A673 (cell line): ENCODE results near the gene UNC45B. TPM values are rescaled to one million over a fixed set of nuclear protein-coding genes. Genes with fewer than 3 reads are reported as not detected.
"Not testable (repeated sequence)": the region's sequence is repeated elsewhere in the genome, so short reads cannot be mapped to it uniquely, and the experiment has no call there.

ENCODE experiments used
- BruUV-seq: library from RNA; stranded (reverse); fragments of 400-500 nt; replicated peaks from 2 replicates; lab custom pipeline; 2021; lab: Mats Ljungman, UMichigan
- CTCF ChIA-PET: fragments of 300-600 bp; sonication (Branson Sonifier 250); formaldehyde crosslinking; loops from one replicate; lab custom pipeline; 2022; ENCODE audit warnings: antibody characterized with exemption; lab: Charles Lee
- POLR2A ChIA-PET: fragments of 300-600 bp; sonication (Branson Sonifier 250); formaldehyde crosslinking; loops from one replicate; lab custom pipeline; 2022; ENCODE audit warnings: antibody characterized with exemption; ENCODE audit not compliant: low non-redundant PET; lab: Charles Lee
- DNase-seq: peaks from one replicate; pipeline ENCODE4 v3.0.0-alpha.2; 2015; ENCODE audit warnings: low spot score
- H3K27ac ChIP-seq: fragments of 200-600 bp; sonication (generic); 2 replicates; pipeline ENCODE4 v1.5.1; 2016; ENCODE audit warnings: mixed run types, low read depth, mild to moderate bottlenecking, mixed read lengths, antibody characterized with exemption, low read length; ENCODE audit not compliant: poor library complexity, severe bottlenecking
- H3K27me3 ChIP-seq: fragments of 200-600 bp; sonication (generic); replicated peaks from 2 replicates; pipeline ENCODE4 v1.6.1; 2017; ENCODE audit warnings: mixed run types, low read depth, mild to moderate bottlenecking, mixed read lengths, antibody characterized with exemption, low read length; ENCODE audit not compliant: insufficient read depth, poor library complexity
- H3K36me3 ChIP-seq: fragments of 200-600 bp; sonication (generic); 2 replicates; pipeline ENCODE4 v1.6.1; 2016; ENCODE audit warnings: mixed run types, mild to moderate bottlenecking, mixed read lengths, antibody characterized with exemption, low read length; ENCODE audit not compliant: insufficient read depth, poor library complexity, severe bottlenecking
- H3K4me1 ChIP-seq: fragments of 200-600 bp; sonication (generic); 2 replicates; pipeline ENCODE4 v1.6.1; 2017; ENCODE audit warnings: mixed run types, mild to moderate bottlenecking, mixed read lengths, antibody characterized with exemption, low read length; ENCODE audit not compliant: insufficient read depth, poor library complexity, severe bottlenecking
- H3K4me3 ChIP-seq: fragments of 200-600 bp; sonication (generic); 2 replicates; pipeline ENCODE4 v1.5.1; 2016; ENCODE audit warnings: low read depth, mixed run types, mild to moderate bottlenecking, mixed read lengths, low read length; ENCODE audit not compliant: poor library complexity, severe bottlenecking
- H3K9me3 ChIP-seq: fragments of 200-600 bp; sonication (generic); 2 replicates; pipeline ENCODE4 v1.6.1; 2016; ENCODE audit warnings: mixed run types, low read depth, mild to moderate bottlenecking, mixed read lengths, antibody characterized with exemption, low read length; ENCODE audit not compliant: poor library complexity, severe bottlenecking
- CTCF ChIP-seq: fragments of 300-800, 200-600 bp; sonication (generic); conservative IDR thresholded peaks from 2 replicates; pipeline ENCODE4 v1.5.1; 2017; ENCODE audit warnings: low read depth, mild to moderate bottlenecking, antibody characterized with exemption, low read length, moderate library complexity, mixed read lengths
- EZH2 ChIP-seq: fragments of 200-600 bp; sonication (generic); IDR thresholded peaks from 2 replicates; pipeline ENCODE4 v1.6.1; 2017; ENCODE audit warnings: borderline replicate concordance, low read depth, mild to moderate bottlenecking, mixed read lengths, antibody characterized with exemption, low read length; ENCODE audit not compliant: poor library complexity, severe bottlenecking
- intact Hi-C: fragments of 100-400 bp; cut with micrococcal nuclease; formaldehyde crosslinking; loops from one replicate; pipeline ENCODE4 v1.10.0; 2022; ENCODE audit not compliant: unreplicated experiment
- total RNA-seq: library from RNA; stranded (reverse); gene quantifications from 2 replicates; pipeline ENCODE4 v1.2.3, GENCODE V29; 2021

The UNC45B gene
- total RNA-seq, 1 experiment from 2014 or later, result not detected

GRCh38 chr17:35148144-35148543 lies 527 bp downstream of the UNC45B start:
- intact Hi-C loops, result no loop called here
- Histone ChIP-seq H3K4me3 (no peak overlapping the region), H3K9me3 (no peaks in the 10 kb centered on the region), H3K36me3 (no peaks in the 10 kb centered on the region), H3K27ac (no peak overlapping the region), H3K27me3 (no peaks in the 10 kb centered on the region), H3K4me1 (no peaks in the 10 kb centered on the region)
- no TSS peak for BruUV-seq
- no peak for DNase-seq
- POLR2A ChIA-PET, result no interaction called here
- TF ChIP-seq EZH2 (no peak), CTCF (no peak)
- CTCF ChIA-PET, result no interaction called here

- H3K9me3 ChIP-seq, result no peaks in the 10 kb centered on the region
- no TSS peak for BruUV-seq
- H3K36me3 ChIP-seq, result no peaks in the 10 kb centered on the region
- POLR2A ChIA-PET, result no interaction called here
- intact Hi-C loops, result no loop called here
- H3K4me3 ChIP-seq, result no peak overlapping the region
- no peak for DNase-seq
- TF ChIP-seq EZH2 (no peak), CTCF (no peak)
- CTCF ChIA-PET, result no interaction called here
- no peak overlapping the region for H3K27ac ChIP-seq
- H3K27me3 ChIP-seq, result no peaks in the 10 kb centered on the region
- H3K4me1 ChIP-seq, result no peaks in the 10 kb centered on the region
Measured at GRCh38 chr17:35149941-35150340, 2.3 kb downstream of the UNC45B start.

GRCh38 chr17:35151080-35151479 lies 3.5 kb downstream of the UNC45B start:
- DNase-seq, H3K27me3 ChIP-seq, POLR2A ChIA-PET, H3K36me3 ChIP-seq, intact Hi-C loops, H3K4me1 ChIP-seq, BruUV-seq, H3K9me3 ChIP-seq, CTCF ChIA-PET, H3K27ac ChIP-seq, H3K4me3 ChIP-seq: not testable (repeated sequence)

- Histone ChIP-seq H3K9me3 (no peaks in the 10 kb centered on the region), H3K27ac (no peak overlapping the region), H3K4me3 (no peak overlapping the region), H3K27me3 (no peaks in the 10 kb centered on the region), H3K36me3 (no peaks in the 10 kb centered on the region), H3K4me1 (no peaks in the 10 kb centered on the region)
- POLR2A ChIA-PET, result interaction anchor here (0.6 kb wide), 1 partner anchor 37 kb away, joined by 4 read pairs; no protein-coding TSS in a partner anchor
- BruUV-seq, result no TSS peak
- intact Hi-C loops, result no loop called here
- DNase-seq, result no peak
- CTCF ChIA-PET, result no interaction called here
- TF ChIP-seq EZH2, result no peak
- TF ChIP-seq CTCF, result no peak
Measured at GRCh38 chr17:35152421-35153140, 5.0 kb downstream of the UNC45B start.
